Right renal pelvis (tissue), 4 donors: Measurements from ENCODE around the gene POLR2J2. TPM values are rescaled to one million over a fixed set of nuclear protein-coding genes. Genes with fewer than 3 reads are reported as not detected.
"Not testable (repeated sequence)": the region's sequence is repeated elsewhere in the genome, so short reads cannot be mapped to it uniquely, and the experiment has no call there.

Experiments used
- DNase-seq, 4 donors: peaks; one replicate each; pipeline ENCODE4 v3.0.0-alpha.2; 2013; ENCODE audit warnings: low read depth in 4 of 4, low spot score in 3 of 4, missing footprints in 1 of 4
- polyA plus RNA-seq, 4 donors: library from polyadenylated mRNA; unstranded; fragments of 120-200 nt; gene quantifications; one replicate each; pipeline ENCODE4 v1.2.1, GENCODE V29; 2013; ENCODE audit not compliant: insufficient read length in 4 of 4

Gene POLR2J2
- 1 to 10 TPM; 1.3 to 3.1 (median 2.2) TPM for polyA plus RNA-seq

DNA sequence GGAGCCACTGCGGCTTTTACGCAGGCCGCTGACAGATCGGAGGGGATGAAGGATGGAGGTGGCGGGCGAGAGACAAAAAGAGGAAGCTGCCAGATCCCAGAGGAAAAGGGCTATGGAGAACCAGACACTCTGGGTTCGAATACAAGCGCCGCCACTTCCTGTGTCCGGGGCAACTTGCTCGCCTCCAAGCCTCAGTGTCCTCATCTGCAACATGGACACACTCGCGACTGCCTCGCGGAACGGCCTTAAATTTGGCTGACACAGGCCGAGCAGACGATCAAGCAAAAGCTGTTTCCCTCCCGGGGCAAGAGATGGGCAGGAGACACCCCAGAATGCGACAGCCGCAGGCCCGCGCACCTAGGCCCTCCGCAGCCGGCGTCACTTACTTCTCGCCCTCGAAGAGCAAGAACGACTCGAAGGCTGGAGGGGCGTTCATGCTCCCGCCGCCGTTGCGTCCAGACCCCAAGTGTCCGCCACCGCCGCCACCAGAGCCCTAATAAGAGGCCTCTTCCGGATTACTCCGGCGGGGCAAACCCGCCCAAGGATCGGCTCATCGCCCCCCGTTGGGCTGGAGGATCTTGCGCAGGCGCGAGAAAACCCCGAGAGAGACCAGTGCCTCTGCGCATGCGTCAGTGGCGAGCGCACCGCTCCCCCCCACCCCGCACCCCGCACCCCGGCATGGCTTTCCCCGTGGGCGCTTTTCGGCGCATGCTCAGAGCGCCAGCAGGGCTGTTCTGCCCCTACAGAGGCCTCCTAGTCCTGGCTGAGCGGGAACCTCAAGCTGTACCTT, at the start of gene POLR2J2:
TSS of gene POLR2J2 (minus strand) at position 498 of the 790 bp plus-strand sequence. CDS start at position 436, 62 bp downstream.
- DNase-seq, result peak in 2 of 4 donors; percentile 22 to 63

DNA sequence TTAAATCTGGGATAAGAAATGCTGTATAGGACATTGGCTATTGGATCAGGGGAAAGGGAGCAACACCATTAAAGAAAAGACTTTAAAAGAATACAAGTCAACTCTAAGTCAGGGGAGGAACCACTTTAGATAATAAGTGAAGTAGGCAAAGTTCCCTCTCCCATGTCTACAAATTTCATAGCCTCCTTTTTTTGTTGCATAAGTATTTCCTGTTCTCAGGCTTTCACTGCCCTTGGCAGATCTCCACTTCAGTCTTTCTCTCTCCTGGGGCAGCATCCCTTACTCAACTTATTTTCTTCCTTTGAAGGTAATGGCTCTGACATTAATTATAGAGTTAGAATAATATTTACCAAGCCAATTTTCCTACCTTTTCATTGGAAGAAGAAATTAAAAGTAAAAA, 47.0 kb upstream of the POLR2J2 start:
- DNase-seq, result not testable (repeated sequence)

DNA sequence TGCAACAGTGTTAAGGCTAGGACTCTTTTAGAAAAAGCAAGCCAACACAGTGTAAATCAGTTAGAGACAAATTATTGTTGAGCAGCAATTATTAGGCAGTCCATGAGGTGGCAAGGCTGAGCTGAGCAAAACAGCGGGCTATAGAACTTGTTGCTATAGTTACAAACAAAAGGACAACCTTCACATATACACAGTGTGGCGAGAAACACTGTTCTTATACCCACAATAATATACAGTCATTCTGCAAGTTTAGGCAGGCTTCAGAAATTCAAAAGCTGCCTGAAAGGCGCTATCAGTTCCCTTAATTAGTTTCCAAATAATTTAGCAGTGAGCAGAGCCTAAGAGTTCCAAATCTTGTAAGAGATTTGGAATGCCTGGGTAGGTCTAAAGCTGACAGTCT, 44.3 kb upstream of the POLR2J2 start:
- not testable (repeated sequence) for DNase-seq

DNA sequence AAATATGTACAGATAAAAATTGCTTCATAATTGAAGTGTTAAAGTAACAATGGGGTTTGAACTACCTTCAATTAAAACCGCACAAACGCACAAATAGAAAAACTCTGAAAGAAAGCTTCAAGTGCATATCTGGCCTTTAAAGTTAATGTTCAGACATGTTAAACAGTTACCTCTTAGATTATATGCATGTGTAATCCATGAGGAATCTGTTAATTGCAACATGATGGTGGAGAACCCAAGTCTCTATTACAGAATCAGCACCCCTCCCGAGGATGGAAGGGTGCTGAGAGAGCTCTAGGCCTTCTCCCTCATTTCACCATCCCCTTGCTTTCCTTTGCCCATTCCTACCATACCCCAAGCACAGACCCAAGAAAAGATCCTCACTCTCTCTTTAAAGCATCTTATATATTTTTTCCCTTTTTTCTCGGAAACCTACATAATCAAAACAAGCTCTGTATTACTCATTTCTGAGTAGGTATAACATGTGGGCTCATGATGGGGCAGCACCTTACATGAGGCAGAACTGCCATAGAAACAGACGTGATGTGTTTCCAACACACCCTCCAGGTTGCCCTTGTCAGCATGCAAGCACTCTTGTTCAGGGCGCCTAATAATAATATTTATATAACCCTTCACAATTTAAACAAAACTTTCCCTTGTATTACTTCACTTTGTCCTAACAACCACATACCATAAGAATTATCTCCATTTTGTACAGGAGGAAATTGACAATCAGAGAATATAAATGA, 43.5 kb upstream of the POLR2J2 start:
- not testable (repeated sequence) for DNase-seq

DNA sequence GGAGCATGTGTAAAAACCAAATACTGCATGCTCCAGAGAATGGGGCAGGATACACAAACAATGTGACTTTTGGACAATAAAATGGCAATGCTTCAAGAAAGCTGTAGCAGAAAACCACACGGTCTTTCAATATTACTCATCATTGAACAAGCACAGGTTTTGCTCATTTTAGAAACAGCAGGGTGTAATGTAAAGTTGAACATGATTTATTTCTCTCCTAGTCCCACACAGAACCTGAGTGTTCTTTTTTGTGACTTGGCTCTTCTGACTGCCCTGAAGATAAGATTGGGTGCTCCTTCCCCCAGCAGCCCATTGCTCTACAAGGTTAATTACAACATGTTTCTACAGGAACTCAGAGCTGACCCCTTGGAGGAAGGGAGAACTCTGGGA, 42.2 kb upstream of the POLR2J2 start:
- DNase-seq, result not testable (repeated sequence)

DNA sequence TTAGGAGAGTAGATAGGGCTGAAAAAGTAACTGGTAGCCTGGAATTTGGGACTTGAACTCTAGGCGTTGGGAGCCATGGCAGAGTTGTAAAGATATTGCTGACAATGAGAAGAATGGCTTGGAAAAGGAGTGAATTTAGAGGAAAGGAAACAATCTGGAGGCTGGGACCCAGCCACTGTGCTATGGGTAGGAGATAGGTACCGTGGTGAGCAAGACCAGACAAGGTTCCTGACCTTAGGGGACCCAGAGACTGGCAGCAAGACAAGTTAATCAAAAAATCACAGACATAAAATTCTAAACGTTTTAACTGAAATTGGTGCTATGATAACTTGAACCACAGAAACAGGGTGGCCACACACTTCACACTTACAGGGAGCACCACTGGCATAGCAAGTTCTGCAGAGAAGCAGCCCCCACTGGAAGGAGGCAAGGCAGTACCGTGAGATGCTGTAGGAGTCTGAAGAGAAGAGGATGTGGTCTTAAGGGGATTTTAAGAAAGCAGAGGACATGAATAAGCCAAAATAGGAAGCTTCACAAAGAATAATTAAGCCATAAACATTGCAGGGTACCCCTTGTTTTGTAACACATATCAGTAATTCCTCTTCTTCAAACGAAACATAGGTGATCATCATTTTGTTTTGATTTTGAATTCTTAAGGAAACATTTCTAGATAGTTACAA, 41.7 kb upstream of the POLR2J2 start:
- not testable (repeated sequence) for DNase-seq

DNA sequence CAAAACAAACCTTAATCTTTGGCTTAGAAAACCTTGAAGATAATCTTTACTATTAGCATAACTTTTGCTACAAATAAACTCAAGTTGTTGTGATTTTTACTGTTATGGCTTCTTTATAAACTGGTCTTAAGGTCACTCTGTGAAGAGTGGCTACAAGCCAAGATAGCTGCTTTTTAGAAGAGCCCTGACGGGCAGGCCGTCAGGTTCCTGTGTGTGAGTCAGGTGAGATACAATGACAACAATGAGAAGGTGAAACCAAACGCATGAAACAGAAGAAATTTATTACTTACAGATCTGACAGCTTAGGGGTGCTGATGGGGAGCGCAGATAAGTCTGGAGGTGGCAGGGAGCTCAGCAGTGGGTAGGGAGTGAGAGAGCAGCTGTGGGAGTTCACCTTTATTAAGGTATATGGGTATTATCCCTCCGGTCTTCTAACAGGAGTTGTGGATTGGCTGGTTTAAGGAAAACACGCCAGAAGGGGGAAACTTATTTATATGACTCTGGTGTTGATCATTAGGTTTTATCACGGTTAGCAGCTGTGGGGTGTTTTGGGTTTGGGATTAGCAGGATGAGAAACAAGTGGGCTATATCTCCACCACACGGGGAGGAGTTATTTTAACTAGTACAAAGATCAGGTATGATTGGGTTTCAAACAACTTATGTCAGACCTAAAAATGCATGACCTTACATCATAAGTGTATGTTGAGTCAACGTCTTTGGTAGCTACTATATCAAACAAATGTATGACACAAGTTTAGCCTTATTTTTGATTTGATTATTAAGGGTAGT, 27.7 kb upstream of the POLR2J2 start:
- DNase-seq, result not testable (repeated sequence)

DNA sequence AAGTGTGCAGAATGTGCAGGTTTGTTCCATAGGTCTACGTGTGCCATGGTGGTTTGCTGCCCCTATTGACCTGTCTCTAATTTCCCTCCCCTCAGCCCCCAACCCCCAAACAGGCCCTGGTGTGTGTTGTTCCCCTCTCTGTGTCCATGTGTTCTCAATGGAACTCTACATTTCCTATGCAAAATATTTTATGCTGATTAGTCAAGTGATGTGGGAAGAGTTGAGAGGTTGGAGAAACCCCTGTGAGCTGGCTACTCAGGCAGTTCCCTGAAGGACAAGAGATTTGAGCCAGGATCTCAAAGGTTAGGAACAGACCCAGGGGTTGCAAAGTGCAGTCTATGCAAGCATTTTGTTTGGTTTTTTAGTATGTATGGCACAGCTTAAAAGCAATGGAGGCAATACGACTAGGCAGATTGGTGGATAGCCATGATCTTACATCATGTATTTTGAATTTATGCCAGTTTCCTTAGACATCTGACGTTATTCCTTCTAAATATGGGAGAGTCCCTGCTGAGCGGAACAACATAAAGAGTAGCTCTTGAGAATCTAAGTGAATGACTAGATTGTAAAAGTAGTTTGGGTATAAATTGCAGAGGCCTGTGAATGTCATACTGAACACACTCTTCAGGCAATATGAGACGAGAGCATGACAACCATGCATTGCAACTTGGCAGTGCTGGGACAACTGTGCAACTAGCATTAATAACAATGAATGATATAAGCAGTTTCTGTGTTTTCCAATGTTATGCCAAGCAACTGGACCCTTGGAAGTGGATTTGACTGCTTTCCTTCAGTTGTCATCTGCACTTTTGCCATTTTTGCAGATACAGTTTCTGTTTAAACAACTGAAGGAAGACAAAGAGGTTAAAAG, 26.4 kb upstream of the POLR2J2 start:
- not testable (repeated sequence) for DNase-seq

DNA sequence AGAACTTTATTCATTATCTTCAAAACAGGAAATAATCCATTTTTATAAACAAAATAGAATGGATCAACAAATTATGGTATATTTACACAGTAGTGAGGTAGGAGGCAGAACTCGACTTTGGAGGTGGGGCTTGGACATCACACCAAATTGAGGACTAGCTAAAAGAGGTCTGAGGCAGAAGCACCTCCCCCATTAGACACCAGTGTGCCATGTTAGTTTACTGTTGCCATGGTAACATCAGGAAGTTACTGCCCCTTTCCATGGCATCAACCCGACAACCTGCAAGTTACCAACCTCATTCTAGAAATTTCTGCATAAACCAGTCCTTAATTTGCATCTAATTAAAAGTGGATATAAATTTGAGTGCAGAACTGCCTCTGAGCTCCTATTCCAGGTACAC, 24.5 kb upstream of the POLR2J2 start:
- not testable (repeated sequence) for DNase-seq

DNA sequence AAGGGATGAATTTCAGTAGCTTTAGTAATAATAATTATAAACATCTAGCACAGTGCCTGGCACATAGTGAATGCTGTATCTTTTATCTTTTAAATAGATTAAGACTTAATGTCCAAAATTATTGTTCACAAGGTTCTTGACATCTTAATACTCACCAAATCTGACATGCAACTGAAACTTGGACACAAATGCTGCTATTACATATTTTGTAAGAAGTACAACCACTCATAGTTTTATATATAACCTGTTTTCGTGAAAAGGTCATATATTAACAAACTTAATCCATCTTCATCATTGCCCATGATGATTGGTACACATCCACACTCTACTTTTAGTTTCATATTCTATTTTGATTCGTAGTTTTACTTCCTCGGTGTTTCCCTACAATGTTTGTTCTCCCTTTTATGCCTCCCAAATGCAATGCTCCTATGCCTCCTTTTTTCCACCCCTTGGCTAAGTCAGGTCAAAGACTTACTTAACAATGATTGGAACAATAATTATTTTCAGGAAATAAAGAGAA, 23.6 kb upstream of the POLR2J2 start:
- not testable (repeated sequence) for DNase-seq

DNA sequence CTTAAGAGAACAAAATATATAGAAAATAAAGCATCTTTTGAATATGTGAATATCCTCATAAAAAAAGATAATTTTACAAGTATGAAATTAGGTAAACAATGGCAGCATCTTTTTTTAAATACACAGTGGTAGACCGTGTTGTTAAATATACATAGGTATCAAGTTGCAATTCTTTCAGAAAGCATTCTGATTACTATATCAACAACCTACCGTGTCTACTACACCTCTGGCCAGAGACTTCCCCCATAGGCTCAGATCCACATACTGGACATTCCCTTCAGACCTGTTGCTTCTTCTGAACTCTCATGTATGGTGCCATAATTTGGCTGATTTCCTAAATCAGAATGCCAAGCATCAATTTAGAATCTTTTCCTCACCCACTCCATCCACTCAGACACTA, 22.5 kb upstream of the POLR2J2 start:
- not testable (repeated sequence) for DNase-seq

DNA sequence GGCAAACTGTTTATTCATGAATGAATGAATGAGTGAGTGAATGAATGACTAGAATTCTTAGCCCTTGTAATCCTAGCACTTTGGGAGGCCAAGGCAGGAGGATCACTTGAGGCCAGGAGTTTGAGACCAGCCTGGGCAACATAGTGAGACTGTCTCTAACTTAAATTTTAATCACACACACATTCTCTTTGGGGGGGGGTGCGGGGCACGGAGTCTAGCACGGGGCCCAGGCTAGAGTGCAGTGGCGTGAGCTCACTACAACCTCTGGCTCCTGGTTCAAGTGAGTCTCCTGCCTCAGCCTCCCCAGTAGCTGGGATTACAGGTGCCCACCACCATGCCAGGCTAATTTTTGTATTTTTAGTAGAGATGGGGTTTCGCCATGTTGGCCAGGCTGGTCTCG, 19.1 kb upstream of the POLR2J2 start:
- not testable (repeated sequence) for DNase-seq

DNA sequence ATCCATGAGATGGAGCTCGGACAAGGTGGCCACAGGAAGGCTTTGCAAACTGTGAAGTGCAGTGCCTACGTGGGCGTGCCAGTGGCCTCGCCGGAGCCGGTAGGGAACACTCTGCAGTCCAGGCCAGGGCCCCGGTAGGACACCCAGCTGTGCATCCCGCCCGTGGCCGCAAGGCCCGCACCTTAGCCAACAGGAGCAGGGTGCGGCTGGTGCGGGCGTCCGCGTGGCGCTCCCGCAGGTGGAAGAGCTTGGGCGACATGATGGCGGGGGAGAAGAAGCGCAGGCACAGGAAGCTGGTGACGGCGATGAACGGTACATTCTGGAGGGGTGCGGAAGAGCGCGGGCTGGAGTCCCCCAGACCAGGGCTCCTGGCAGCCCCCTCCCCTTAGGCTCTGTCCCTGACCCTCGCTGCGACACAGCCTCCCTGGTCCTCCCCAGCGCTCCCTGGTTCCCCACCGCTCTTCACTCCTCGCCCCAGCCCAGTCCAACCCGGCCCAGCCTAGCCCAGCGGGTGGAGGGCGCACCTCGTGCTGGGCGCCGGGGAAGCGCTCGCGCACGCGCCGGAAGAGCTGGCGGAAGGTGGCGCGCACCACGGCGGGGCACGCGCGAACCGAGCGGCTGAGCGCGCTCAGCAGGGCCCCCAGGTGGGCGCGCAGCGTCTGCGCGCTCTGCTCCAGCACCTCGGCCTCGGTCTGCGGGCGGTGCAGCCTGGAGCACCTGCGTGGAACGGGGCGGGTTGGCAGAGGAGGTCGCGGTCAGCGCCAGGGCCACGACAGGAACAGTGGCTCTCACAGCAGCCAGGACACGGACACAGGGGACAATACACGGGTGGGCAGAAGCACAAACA, 18.2 kb upstream of the POLR2J2 start:
- DNase-seq, result not testable (repeated sequence)

DNA sequence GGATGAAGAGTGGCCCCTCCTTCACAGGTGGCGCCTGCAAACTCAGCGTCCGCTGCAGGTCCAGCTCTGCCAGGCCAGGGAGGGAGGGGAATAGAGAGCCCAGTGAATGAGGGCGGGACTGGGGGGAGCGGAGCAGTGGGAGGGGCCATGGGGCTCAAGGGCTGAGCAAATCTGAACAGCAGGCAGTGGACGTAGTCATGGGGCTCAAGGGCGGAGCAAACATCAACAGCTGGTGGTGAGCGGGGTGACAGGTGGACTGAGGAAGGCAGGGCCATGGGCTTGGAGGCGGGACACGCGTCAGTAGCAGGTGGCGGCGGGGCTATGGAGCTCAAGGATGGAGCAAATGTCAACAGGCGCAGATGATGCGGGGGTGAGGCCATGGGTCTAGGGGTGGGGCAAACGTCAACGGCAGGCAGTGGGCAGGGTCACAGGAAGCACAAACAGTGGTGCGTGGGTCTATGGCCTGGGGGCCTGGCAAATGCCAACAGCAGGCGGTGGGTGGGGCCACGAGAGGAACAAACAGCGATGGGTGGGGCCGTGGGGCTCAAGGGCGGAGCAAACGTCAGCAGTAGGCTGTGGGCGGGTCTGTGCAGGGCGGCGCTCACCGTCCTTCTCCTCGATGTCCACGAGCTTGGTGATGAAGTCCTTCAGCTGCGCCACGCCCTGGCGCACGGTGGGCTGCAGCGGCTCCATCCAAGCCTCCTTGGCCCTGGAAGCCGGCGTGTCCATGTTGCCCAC, 17.0 kb upstream of the POLR2J2 start:
- DNase-seq, result not testable (repeated sequence)

DNA sequence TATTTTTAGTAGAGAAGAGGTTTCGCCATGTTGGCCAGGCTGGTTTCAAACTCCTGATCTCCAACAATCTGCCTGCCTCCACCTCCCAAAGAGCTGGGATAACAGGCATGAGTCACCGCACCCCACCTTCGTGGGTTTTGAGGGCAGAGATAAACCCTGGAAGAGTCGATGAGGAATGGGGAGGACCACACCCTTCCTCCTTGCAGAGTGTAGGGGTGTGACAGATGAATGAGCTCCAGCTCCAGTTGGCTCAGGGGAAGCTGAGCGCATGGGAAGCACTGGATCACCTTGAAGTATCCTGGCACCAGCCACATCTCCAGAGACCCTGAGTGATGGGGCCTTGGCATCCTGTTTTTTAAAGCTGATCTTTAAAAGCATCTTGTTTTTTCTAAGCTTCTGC, 11.1 kb upstream of the POLR2J2 start:
- DNase-seq, result not testable (repeated sequence)

DNA sequence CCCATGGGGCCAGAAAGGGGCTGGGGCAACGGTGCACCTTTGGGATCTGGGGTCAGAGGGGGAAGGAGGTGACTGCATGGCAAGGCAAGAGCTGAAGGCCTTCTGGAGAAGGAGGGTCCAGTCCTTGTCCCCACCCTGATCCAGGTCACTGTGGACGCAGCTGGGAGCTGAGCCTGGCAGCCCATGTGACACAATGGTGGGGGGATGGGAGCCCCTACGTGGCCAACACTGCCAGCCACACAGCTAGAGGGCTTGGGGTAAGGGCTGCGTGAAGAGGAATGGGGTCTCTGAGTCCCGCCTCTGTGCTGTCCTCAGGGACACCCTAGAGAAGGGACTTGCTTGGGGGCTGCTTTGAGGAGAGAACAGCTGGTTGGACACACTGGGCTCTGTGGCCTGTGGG, 9.3 kb upstream of the POLR2J2 start:
- not testable (repeated sequence) for DNase-seq

DNA sequence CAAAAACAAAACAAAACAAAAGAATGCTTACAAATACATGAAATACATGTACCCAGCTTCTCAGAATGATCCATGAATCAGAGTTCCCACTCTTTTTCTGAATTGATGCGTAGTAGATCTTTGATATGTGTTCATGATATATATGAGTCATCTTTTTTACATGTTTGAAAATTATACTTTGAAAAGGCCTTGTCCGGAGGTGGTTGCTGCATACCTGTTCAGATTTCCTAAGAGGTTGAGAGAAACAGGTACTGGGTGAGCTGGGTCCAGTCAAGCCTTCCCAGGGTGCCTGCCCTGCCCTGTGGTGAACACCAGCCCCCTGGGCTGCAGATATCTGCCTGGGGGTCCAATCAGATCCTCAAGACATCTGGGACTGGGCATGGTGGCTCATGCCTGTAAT, 4.1 kb upstream of the POLR2J2 start:
- not testable (repeated sequence) for DNase-seq
